Body of pancreas (tissue), 4 donors: ENCODE measurements around the gene HSDL2.

Source experiments
- POLR2A ChIP-seq, 3 donors: fragments of 450-650 bp; IDR thresholded peaks; one replicate each; pipeline ENCODE4 v1.6.1; 2016; ENCODE audit warnings: antibody characterized with exemption in 3 of 3, mild to moderate bottlenecking in 2 of 3
- TF ChIP-seq, protein P1 (sequence below), 7 experiments: fragments of 450-650 bp in 4 of 7; fragments of 200-600 bp in 3 of 7; sonication (generic) in 3 of 7; IDR thresholded peaks; one replicate each; pipeline ENCODE4 v1.5.1; 2016 to 2019; ENCODE audit warnings: antibody characterized with exemption in 7 of 7

DNA sequence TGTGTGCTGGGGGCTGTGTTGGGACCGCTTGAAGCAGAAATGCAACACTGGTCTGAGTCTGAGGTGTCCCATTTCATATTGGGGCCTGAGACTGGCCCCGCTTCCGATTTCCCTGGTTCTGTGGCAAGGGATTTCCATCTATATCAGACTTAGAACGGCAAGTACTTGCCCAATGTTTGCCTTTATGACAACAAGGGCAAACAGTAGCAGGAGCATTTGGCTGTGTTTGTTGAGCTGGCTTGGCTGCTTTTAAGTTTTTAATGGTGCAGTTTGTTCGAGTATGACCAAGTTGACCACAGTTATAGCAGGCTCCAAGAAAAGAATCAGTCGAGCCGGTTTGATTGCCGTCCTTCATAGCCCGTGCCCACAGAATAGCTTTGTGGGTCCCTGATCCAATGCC, 17.0 kb downstream of the HSDL2 start:
- TF ChIP-seq, protein P1, sequence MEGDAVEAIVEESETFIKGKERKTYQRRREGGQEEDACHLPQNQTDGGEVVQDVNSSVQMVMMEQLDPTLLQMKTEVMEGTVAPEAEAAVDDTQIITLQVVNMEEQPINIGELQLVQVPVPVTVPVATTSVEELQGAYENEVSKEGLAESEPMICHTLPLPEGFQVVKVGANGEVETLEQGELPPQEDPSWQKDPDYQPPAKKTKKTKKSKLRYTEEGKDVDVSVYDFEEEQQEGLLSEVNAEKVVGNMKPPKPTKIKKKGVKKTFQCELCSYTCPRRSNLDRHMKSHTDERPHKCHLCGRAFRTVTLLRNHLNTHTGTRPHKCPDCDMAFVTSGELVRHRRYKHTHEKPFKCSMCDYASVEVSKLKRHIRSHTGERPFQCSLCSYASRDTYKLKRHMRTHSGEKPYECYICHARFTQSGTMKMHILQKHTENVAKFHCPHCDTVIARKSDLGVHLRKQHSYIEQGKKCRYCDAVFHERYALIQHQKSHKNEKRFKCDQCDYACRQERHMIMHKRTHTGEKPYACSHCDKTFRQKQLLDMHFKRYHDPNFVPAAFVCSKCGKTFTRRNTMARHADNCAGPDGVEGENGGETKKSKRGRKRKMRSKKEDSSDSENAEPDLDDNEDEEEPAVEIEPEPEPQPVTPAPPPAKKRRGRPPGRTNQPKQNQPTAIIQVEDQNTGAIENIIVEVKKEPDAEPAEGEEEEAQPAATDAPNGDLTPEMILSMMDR (IDR thresholded peaks at IDR 0.05) = no peak
- no peak for TF ChIP-seq POLR2A (IDR thresholded peaks at IDR 0.05)
